Adrenal gland (tissue), 12 donors: ENCODE measurements around the gene DPP10. TPM values are rescaled to one million over a fixed set of nuclear protein-coding genes. Genes with fewer than 3 reads are reported as not detected.

Source experiments
- DNase-seq, 7 donors: peaks; one replicate each; pipeline ENCODE4 v3.0.0-alpha.2; 2019 to 2020
- H3K27ac ChIP-seq, 5 donors: fragments of 200-600 bp; sonication (generic) in 4 of 5; 1 replicate in 3 of 5; 2 replicates in 2 of 5; pipeline versions ENCODE4 v1.5.1 to v1.8.0; 2016 to 2020; ENCODE audit warnings: mild to moderate bottlenecking in 1 of 5
- H3K27me3 ChIP-seq: fragments of 200-600 bp; 2 replicates; pipeline ENCODE4 v1.8.0; 2021
- H3K36me3 ChIP-seq, 2 donors: fragments of 200-600 bp; replicated peaks in 1 of 2; 1 replicate in 1 of 2; 2 replicates in 1 of 2; pipeline versions ENCODE4 v1.5.1 to v1.8.0; 2018 to 2022
- H3K4me1 ChIP-seq, 2 donors: fragments of 200-600 bp; replicated peaks in 1 of 2; 1 replicate in 1 of 2; 2 replicates in 1 of 2; pipeline versions ENCODE4 v1.5.1 to v1.8.0; 2018 to 2021
- H3K4me3 ChIP-seq, 4 donors: fragments of 200-600 bp; sonication (generic) in 3 of 4; one replicate each; pipeline ENCODE4 v1.5.1; 2016 to 2018
- H3K9me3 ChIP-seq, 3 donors: fragments of 200-600 bp; sonication (generic) in 1 of 3; replicated peaks in 1 of 3; 1 replicate in 2 of 3; 2 replicates in 1 of 3; pipeline versions ENCODE4 v1.5.1 to v1.8.0; 2016 to 2021
- CTCF ChIP-seq, 6 experiments: fragments of 450-650 bp in 4 of 6; fragments of 200-600 bp in 2 of 6; sonication (generic) in 1 of 6; IDR thresholded peaks; 1 replicate in 5 of 6; 2 replicates in 1 of 6; pipeline versions ENCODE4 v1.5.1 to v1.8.0; 2016 to 2021; ENCODE audit warnings: antibody characterized with exemption in 6 of 6, mild to moderate bottlenecking in 2 of 6, moderate library complexity in 1 of 6
- POLR2A ChIP-seq, 2 donors: fragments of 450-650 bp; IDR thresholded peaks; one replicate each; pipeline ENCODE4 v1.6.1; 2017; ENCODE audit warnings: antibody characterized with exemption in 2 of 2, mild to moderate bottlenecking in 2 of 2, moderate library complexity in 1 of 2
- WGBS, 4 donors: extraction: QIAGEN DNeasy Blood & Tissue Kit in 2 of 4; methylation state at CpG; one replicate each; pipeline versions ENCODE4 v1.1.5 to v1.1.7; 2013 to 2017; 5-methylcytosine and 5-hydroxymethylcytosine counted together
- intact Hi-C, 2 donors: fragments of 100-400 bp; cut with DNase I; formaldehyde crosslinking; loops; one replicate each; pipeline versions ENCODE4 v1.14.1 to v1.15.0; 2022 to 2023
- polyA plus RNA-seq, 3 donors: library from polyadenylated mRNA; stranded (reverse); fragments of 200-250 nt in 2 of 3; fragments of 350-450 nt in 1 of 3; fragmentation: Illumina TruSeq in 1 of 3; extraction: RNeasy Lipid Tissue Mini Kit (QIAGEN cat#74804) in 1 of 3; gene quantifications; one replicate each; pipeline ENCODE4 v1.2.3, GENCODE V29; 2013 to 2014
- total RNA-seq, 9 donors: library from RNA; depleted of rRNA in 4 of 9; stranded (reverse); fragments of >200 nt in 4 of 9; fragments of 120-200 nt in 1 of 9; fragmentation: NEBNext Ultra II Directional in 1 of 9; extraction: Animal tissue kit (Norgen Biotek cat#: 25700) in 1 of 9; gene quantifications; one replicate each; pipeline versions ENCODE4 v1.1.0 to v1.2.4, GENCODE V29; 2013 to 2023
- donor health status: healthy with polysubstance abuse.
- donor health status: Bipolar disorder and iron deficiency.
- donor health status: DM: yes; HTN: yes; CAD: no.
- donor health status: DM: no; HTN: no; CAD: no.
- donor health status: DM: no; HTN: no; CAD: no.
- donor health status: DM: yes; HTN: yes; CAD: no.

Gene DPP10
- total and polyA plus RNA-seq, 12 donors = 5.2 to 257 (median 32.0) TPM

DNA sequence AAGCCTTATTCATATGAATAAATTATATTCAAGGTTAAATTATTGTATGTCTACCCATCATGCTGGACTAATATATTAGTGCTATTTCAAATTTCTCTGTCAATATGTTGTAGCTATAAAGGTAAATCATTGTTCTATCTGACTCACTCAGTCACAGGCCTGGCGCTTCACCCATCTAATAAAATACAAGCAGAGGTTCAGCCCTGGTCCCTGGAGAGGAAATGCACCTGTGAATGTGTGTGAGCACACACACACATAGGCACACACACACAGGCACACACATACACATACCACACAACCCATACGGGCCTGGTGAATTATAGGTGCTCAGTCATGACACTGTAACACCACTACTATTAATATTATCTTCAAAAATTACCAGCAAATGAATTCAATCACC lies 1396.1 kb downstream of the DPP10 start:
- no peak for DNase-seq
- H3K27ac ChIP-seq = no peak overlapping the region
- TF ChIP-seq CTCF (IDR thresholded peaks at IDR 0.05) (no peak), POLR2A (IDR thresholded peaks at IDR 0.05) (no peak)
- H3K27me3 ChIP-seq = no peaks in the 10 kb centered on the region
- intact Hi-C loops = no loop called here
- H3K36me3 ChIP-seq = no peaks in the 10 kb centered on the region
- 67 to 82% (median 70%) methylated on average over 1 to 2 of the region's 2 CpGs for WGBS, 4 donors
- no peak overlapping the region for H3K4me3 ChIP-seq
- no peaks in the 10 kb centered on the region for H3K9me3 ChIP-seq
- H3K4me1 ChIP-seq = no peaks in the 10 kb centered on the region

GRCh38 chr2:115842306-115842705 lies 1399.9 kb downstream of the DPP10 start:
- Histone ChIP-seq H3K4me1 (no peaks in the 10 kb centered on the region), H3K9me3 (no peaks in the 10 kb centered on the region), H3K27me3 (no peaks in the 10 kb centered on the region), H3K4me3 (no peak overlapping the region), H3K27ac (no peak overlapping the region), H3K36me3 (no peaks in the 10 kb centered on the region)
- WGBS, 4 donors = 69 to 91% (median 84%) methylated on average over 3 of the region's 3 CpGs
- DNase-seq = no peak
- intact Hi-C loops = no loop called here
- TF ChIP-seq POLR2A (IDR thresholded peaks at IDR 0.05) = no peak
- no peak for TF ChIP-seq CTCF (IDR thresholded peaks at IDR 0.05)

DNA sequence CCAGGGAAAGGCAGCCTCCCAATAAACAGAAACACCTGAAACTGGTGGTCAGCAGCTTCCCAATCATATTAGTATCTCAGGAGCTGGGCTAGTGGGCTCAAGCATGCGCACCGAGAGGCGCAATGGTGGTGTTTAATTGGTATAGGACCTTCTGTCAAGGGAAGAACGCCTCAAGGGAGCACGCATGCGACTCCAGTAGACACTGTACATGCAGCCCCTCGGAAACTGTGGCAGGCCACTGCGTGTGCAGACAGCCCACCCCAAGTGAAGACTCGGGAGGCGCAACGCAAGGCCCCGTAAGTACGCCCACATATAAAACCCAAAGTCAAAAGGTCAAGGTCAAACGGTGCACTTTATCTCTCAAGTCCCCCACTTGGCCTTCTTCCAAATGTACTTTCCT lies 1405.8 kb downstream of the DPP10 start:
- intact Hi-C loops = no loop called here
- Histone ChIP-seq H3K4me1 (no peaks in the 10 kb centered on the region), H3K27ac (no peak overlapping the region), H3K4me3 (no peak overlapping the region), H3K9me3 (no peaks in the 10 kb centered on the region), H3K36me3 (no peaks in the 10 kb centered on the region), H3K27me3 (no peaks in the 10 kb centered on the region)
- 78 to 91% (median 80%) methylated on average over 9 to 14 of the region's 14 CpGs for WGBS, 4 donors
- DNase-seq = no peak
- TF ChIP-seq POLR2A (IDR thresholded peaks at IDR 0.05) (no peak), CTCF (IDR thresholded peaks at IDR 0.05) (no peak)

- no peak overlapping the region for H3K27ac ChIP-seq
- H3K4me3 ChIP-seq = no peak overlapping the region
- no peaks in the 10 kb centered on the region for H3K4me1 ChIP-seq
- no peak for DNase-seq
- no peaks in the 10 kb centered on the region for H3K27me3 ChIP-seq
- intact Hi-C loops = no loop called here
- TF ChIP-seq CTCF (IDR thresholded peaks at IDR 0.05) = no peak
- H3K36me3 ChIP-seq = no peaks in the 10 kb centered on the region
- no peaks in the 10 kb centered on the region for H3K9me3 ChIP-seq
These were observed 1424.6 kb downstream of the DPP10 start for GRCh38 chr2:115867024-115867423.
